Erythroblast (primary cell): ENCODE data around the gene RALY.

Experiments used
- DNase-seq, 2 experiments: peaks; one replicate each; lab custom pipeline; 2025; lab: John Stamatoyannopoulos, UW
- GATA1 ChIP-seq: IDR thresholded peaks from 2 replicates; pipeline ENCODE4 v1.6.1; 2011; ENCODE audit warnings: low read depth, mild to moderate bottlenecking, control low read depth, low read length, moderate library complexity
- POLR2A ChIP-seq: IDR thresholded peaks from 2 replicates; pipeline ENCODE4 v1.6.1; 2011; ENCODE audit warnings: mild to moderate bottlenecking, low read length

RALY gene

GRCh38 chr20:34091637-34092200, 98.0 kb downstream of the RALY start:
- TF ChIP-seq POLR2A (no peak), GATA1 (no peak)

DNA sequence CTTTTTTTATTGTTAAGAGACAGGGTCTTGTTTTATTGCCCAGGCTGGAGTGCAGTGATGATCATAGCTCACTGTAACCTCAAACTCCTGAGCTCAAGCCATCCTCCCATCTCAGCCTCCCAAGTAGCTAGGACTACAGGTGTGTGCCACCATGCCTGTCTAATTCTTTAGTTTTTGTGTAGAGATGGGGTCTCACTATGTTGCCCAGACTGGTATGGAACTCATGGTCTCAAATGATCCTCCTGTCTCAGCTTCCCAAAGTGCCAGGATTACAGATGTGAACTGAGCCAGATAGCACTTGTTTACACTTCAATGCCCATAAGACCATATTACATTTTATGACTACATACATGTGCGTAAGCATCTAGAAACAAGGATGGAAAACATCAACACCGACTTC, 100.2 kb downstream of the RALY start:
- TF ChIP-seq POLR2A (no peak), GATA1 (no peak)
- DNase-seq: no peak

More at GRCh38 chr20:34091637-34092200, 98.0 kb downstream of the RALY start:
- no peak for DNase-seq

DNA sequence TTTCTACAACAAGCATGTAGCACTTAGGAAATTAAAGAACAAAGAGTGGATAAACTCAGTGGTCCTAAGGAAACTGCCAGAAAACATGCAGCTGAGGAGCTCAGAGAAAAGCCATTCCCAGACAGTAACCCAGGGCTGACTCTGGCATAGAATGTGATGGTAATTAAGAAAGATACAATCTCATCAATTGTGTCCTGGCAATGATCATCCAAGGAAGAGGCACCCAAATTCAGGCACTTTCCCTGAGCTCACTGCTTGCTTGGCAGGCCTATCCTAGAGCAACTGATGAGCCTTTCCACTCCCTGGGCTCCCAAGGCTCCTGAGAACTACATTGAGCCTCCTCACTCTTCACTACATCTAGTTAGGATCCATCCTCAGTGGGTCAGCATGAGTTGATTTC, 102.1 kb downstream of the RALY start:
- no peak for DNase-seq
- TF ChIP-seq GATA1: no peak

DNA sequence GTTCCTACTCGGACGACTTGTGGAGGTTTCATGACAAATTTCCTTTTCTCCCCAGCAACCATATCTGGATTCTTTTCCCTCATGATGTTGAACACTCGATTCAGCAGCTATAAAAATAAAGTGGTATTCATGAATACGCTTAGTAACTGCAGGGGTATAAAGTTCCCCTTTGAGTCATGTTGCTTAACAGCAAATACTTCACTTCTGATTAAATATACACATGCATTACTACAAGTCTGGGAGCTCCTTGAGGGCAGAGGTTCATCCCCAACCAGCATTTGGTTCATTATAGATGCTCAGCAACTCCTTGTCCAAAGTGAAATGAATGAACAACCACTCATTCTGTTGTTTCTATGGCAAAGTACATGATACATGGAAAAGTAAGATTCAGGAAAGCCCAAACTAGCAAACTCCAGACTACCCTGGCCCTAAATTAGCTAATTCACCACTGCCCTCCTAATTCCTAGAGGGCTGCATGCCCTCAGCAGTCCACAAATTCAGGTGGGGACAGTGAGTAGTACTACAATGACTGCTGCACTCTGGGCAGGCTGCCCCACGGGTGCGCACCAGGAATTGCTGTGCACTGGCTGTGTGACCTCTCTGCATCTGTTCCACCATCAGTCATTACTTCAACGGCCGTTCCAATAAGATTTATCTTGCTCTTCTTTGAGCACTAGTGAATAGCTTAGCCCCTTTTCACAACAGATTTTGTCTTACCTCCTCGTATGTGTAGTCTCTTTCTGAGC, 103.2 kb downstream of the RALY start:
- TF ChIP-seq GATA1: no peak
- no peak for TF ChIP-seq POLR2A
- no peak for DNase-seq

GRCh38 chr20:34098570-34098969, 104.9 kb downstream of the RALY start:
- TF ChIP-seq GATA1 (no peak), POLR2A (no peak)
- DNase-seq: no peak

- TF ChIP-seq POLR2A (no peak), GATA1 (no peak)
- no peak for DNase-seq
These were observed 106.0 kb downstream of the RALY start for GRCh38 chr20:34099675-34100074.

DNA sequence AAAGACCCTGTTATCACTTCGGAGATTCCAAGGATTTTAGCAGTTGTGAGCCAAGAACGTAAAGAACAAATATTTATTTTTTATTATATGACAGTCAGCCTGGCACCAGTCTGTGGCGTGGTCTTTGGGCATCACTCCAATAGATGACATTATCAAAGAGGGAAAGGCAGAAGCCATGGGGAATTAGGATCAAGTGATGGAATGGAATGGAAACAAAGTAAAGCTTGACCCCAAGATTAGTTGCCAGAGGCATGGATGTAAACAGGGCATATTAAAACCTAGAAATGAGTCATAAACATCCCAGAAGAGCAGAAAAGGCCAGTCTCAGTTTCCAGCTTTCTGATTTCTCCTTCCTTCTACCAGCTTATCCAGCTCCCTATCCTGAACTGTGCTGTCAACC, 106.9 kb downstream of the RALY start:
- DNase-seq: no peak
- no peak for TF ChIP-seq POLR2A
- no peak for TF ChIP-seq GATA1

DNA sequence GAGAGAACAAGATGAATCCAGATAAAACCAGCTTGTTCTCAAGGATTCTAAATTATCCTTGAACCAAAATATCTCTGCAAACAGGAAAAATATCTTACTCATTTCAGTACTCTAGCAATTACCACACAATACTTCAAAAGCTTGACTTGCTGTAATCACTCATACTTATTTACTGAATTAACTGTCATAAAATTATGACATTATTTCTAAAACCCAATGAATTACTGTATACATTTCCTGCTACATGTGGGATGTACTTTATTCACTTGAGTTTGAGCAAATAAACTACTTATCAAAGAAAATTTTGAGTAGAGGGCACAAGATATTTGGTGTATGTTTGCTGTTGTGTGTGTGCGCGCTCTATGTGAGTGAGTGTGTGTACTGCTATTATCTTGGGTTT, 108.6 kb downstream of the RALY start:
- no peak for DNase-seq
- TF ChIP-seq GATA1: no peak
- no peak for TF ChIP-seq POLR2A

DNA sequence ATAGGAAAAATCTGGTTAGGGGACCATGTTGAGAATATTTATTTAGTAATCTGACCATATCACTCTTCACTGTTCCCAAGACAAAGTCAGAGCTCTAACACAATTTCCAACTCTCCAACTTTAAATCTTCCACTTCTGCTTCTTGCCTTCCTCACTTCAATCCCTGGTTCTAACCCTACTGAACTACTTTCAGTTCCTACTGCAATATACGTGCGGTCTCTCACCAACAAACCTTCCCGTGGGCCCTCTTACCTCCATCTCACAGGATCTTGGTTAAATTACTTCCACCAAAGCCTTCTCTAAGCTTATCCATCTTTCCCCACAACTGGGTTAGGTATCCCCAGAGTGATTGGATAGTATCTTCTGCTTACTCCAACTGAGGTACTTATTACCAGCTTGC, 110.3 kb downstream of the RALY start:
- no peak for DNase-seq
- no peak for TF ChIP-seq POLR2A
- no peak for TF ChIP-seq GATA1

DNA sequence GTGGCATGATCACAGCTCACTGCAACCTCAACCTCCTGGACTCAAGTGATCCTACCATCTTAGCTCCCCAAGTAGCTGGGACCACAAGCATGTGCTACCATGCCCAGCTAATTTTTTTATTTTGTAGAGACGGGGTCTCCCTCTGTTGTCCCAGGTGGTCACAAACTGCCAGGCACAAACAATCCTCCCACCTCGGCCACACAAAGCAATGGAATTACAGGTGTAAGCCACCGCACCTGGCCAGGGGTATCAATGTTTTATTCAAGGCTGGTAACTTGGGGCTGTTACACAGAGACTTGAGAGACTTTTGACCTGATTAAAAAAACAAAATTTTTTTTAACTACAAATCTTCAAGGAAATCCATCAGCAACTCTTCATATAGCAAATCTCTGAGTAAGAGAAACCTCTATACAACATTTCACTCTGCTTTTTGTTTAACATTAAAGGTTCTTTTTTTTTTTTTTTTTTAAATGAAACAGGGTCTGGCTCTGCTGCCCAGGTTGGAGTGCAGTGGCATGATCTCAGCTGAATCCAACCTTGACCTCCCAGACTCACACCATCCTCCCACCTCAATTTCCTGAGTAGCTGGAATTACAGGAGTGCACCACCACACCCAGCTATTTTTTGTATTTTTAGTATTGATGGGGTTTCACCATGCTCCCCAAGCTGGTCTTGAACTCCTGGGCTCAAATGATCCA, 112.4 kb downstream of the RALY start:
- no peak for TF ChIP-seq GATA1
- no peak for TF ChIP-seq POLR2A
- no peak for DNase-seq

DNA sequence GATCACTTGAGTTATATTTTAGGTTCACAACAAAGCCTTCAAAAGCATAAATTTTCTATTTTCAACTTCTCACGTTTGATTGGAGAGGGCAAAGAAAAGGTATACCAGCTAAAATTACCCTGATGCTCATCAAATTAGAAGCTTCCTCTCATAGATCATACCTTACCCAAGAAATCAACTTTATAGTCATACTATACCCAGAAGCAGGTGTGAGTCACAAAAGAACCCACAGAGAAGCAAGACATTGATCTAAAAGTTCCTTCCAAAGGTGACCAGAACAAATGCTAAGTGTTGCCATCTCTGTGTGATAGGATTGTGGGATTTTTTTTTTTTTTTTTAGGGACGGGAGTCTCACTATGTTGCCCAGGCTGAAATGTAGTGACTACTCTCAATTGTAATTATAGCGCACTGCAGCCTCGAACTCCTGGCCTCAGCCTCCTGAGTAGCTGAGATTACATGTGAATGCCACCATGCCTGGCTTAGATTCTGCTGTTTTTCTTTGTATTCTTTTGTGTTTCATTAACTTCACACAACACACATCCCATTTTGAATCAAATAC, 115.0 kb downstream of the RALY start:
- DNase-seq: no peak
- no peak for TF ChIP-seq POLR2A
- TF ChIP-seq GATA1: no peak

GRCh38 chr20:34109442-34109841, 115.7 kb downstream of the RALY start:
- TF ChIP-seq POLR2A (no peak), GATA1 (no peak)
- DNase-seq: no peak

- DNase-seq: peak in 1 of 2 experiments; percentile 41
- TF ChIP-seq GATA1 (no peak), POLR2A (no peak)
These were observed 116.5 kb downstream of the RALY start for GRCh38 chr20:34110025-34110744.
